ENCODE data around the gene TAOK2.
A peak's percentile ranks its signal among the peaks of the same experiment; 100 is the strongest.

TAOK2 gene

DNA sequence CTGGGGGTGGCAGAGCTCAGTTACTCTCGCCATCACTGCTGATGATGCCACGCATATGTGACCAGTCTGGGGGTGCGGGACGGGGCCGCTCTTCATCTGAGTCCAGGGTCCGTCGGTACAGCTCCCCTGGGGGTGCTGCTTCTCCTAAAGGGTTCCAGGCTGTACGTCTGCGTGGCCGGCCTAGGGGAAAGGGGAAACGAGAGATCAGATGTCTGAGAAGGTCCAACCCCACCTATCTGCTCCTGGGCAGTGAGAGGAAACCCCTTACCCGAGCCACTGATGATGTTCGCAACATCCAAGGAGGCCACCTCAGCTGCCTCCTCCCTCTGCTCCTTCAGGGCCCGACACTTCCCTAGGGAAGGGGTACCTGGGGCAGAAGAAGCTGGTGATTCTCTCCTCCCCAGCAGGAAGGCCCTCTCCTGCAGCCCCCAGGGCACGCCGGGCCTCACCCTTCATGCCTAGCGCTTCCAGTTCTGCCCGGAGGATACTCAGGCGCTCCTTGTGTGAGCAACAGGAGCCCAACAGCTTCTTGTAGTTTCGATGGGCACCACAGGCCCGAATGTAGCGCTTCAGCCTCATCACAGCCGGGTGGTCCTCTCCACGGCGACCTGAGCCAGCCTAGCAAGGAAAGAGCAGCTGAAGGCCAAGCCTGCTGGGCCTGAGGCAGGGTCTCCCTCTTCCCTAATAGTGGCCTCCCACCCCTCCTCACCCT is 19.7 kb downstream of the TAOK2 start:
- H3K27me3 ChIP-seq (ENCODE audit: insufficient read depth, low read depth, severe bottlenecking), result no peaks in the 10 kb centered on the region
- TF ChIP-seq, protein P1, sequence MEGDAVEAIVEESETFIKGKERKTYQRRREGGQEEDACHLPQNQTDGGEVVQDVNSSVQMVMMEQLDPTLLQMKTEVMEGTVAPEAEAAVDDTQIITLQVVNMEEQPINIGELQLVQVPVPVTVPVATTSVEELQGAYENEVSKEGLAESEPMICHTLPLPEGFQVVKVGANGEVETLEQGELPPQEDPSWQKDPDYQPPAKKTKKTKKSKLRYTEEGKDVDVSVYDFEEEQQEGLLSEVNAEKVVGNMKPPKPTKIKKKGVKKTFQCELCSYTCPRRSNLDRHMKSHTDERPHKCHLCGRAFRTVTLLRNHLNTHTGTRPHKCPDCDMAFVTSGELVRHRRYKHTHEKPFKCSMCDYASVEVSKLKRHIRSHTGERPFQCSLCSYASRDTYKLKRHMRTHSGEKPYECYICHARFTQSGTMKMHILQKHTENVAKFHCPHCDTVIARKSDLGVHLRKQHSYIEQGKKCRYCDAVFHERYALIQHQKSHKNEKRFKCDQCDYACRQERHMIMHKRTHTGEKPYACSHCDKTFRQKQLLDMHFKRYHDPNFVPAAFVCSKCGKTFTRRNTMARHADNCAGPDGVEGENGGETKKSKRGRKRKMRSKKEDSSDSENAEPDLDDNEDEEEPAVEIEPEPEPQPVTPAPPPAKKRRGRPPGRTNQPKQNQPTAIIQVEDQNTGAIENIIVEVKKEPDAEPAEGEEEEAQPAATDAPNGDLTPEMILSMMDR (IDR thresholded peaks at IDR 0.05; ENCODE audit: low read depth, low read length), result no peak
- H3K9me3 ChIP-seq (ENCODE audit: severe bottlenecking), result no peaks in the 10 kb centered on the region
- H3K27ac ChIP-seq, result no peak overlapping the region
- H3K4me3 ChIP-seq (ENCODE audit: low read depth, low read length), result no peak overlapping the region
- DNase-seq, result no peak
- peaks cover 74% of the 10 kb centered on the region for H3K36me3 ChIP-seq

DNA sequence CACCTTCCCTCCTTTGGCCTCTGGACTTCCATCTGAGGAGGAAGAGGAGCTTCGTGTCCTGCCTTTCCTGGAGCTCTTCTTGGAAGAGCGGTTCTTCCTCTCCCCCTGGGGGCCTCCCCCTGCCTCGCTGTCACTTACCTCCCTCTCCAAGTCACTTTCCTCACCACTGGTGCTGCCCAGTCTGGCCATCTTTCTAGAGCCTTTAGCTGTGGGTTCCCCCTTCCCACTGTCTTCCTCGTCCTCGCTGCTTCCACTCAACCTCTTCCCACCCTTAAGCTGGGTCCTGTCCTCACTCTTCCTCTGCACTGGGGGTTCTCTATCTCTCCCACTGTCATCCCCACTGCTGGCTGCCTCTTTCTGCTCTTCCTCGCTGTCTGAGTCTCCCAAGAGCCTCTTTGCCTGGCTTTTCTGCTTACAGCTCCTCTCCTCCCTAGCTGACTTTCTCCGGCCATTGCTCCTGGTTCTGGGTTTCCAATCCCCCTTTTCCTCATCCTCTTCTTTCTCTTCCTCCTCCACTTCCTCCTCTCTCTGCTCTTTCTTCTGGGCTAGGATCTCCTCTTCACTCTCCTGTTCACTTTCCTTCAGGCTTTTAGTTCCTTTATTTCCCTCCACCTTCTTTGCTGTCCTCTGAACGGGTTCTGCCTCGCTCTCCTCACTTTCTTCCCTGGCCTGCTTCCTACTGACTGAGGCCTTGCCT is 20.4 kb downstream of the TAOK2 start:
- Histone ChIP-seq H3K9me3 (ENCODE audit: severe bottlenecking) (no peaks in the 10 kb centered on the region), H3K36me3 (peaks cover 72% of the 10 kb centered on the region), H3K27ac (no peak overlapping the region), H3K4me3 (ENCODE audit: low read depth, low read length) (no peak overlapping the region), H3K27me3 (ENCODE audit: insufficient read depth, low read depth, severe bottlenecking) (no peaks in the 10 kb centered on the region)
- DNase-seq, result no peak
- TF ChIP-seq, protein P1 (IDR thresholded peaks at IDR 0.05; ENCODE audit: low read depth, low read length), result no peak

DNA sequence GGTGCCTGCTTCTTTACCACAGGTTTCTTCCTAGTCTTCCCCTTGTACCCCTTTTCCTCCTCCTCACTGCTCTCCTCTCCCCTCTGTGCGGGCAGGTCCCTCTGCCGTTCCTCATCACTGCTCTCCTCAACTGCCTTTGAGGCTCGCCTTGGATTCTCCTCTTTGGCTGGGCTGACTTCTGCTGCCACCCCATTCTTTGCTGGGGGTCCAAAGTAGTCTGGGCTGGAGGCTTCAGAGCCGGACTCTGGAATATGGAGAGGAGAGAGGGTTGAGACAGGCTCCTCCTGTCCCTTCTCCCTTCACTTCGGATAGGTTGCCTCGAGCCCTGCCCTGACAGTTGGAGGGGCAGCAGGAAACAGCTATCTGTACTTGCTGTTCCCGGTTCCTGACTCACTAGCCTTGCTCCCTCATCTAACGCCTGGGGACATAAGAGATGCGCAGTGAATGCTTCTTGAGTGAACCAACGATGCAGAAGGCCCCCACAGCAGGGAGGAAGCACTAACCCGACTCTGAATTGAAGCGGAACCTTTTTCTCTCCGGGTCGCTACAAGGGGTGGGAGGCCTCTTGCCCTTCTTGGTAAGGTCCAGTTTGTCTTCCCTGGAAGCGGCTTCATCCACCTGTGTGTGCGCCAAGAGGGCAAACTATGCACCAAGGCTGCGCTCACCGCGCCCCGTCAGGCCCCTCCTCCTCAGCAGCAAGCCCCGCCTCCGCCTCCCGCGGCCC is 21.1 kb downstream of the TAOK2 start:
- peak overlapping the region; percentile 77 for H3K4me3 ChIP-seq (ENCODE audit: low read depth, low read length)
- no peaks in the 10 kb centered on the region for H3K9me3 ChIP-seq (ENCODE audit: severe bottlenecking)
- no peaks in the 10 kb centered on the region for H3K27me3 ChIP-seq (ENCODE audit: insufficient read depth, low read depth, severe bottlenecking)
- H3K36me3 ChIP-seq, result peaks cover 70% of the 10 kb centered on the region
- peak overlapping the region; percentile 100 for H3K27ac ChIP-seq
- DNase-seq, result peak; percentile 81
- TF ChIP-seq, protein P1 (IDR thresholded peaks at IDR 0.05; ENCODE audit: low read depth, low read length), result no peak

DNA sequence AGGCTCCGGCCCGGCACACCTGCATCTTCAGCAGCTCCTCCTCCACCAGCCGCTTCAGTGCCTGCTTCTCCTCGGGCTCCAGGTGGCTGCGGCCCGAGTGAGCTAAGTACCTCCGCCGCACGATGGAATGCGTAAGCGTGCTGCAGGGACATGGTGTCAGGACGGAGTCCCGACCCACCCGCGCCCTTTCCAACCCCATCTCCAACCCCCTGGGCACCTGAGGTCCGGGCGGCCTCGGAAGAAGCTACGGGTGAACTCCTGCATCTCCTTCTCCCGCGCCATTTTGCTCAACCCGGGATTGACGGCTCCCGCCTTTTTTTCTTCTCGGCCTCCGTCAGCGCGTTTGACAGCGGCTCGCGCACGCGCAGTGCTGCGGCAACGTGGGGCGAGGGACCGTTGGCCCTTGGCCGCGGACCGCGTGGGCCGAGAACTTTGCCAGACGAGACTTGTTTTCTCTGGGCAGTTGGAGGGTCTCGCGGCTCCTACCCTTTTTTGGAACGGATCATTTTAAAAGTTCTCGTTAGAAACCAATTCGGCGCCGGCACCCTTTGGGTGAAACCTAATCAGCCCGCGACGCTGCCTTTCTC is 21.7 kb downstream of the TAOK2 start, which contains the start of gene HIRIP3:
Gene HIRIP3, minus strand, starts transcription at position 294 of the 587 bp plus-strand sequence. Its CDS starts 12 bp downstream, at position 282.
- no peaks in the 10 kb centered on the region for H3K27me3 ChIP-seq (ENCODE audit: insufficient read depth, low read depth, severe bottlenecking)
- peak within 1 kb of the TSS; percentile 100 for H3K27ac ChIP-seq
- no peaks in the 10 kb centered on the region for H3K9me3 ChIP-seq (ENCODE audit: severe bottlenecking)
- H3K36me3 ChIP-seq, result peaks cover 63% of the 10 kb centered on the region
- peak within 1 kb of the TSS; percentile 77 for H3K4me3 ChIP-seq (ENCODE audit: low read depth, low read length)
- TF ChIP-seq, protein P1 (IDR thresholded peaks at IDR 0.05; ENCODE audit: low read depth, low read length), result no peak
- DNase-seq, result peak; percentile 89

DNA sequence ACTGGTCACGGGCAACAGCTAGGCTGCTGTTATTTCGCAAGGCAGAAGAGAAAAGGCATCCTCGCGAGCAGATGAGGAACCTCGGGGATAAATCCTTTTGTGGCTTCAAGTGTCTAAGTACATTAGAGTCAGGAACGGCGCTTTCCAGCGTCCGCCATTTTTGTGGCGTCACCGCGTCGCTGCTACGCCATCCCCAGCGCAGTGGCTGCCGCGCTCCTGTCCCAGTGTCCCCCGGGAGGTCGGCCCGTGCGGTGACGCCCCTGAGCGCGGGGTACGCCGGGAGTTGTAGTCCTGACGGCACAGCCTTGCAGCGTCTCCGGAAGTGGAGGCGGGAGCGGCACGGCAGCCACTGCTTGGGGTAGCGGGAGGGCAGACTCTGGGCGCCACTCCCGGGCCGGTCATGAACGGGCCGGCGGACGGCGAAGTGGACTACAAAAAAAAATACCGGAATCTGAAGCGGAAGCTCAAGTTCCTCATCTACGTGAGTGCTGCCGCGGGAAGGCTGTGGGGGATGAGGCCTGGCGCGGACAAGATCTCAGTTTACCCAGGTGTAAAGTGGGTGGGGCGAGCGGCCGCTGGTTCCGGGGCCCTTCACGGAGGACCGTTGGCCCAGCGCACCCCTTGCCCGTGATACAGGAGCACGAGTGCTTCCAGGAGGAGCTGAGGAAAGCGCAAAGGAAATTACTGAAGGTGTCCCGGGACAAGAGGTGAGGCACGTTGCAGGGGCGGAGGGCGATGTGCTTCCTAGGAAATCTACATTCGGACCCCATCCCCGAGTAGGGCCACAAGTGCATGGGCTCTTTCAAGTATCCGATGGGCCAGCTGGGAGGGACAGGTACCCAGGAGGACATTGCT is 22.5 kb downstream of the TAOK2 start, which contains the start of gene INO80E:
Gene INO80E, plus strand, starts transcription at position 331 of the 855 bp plus-strand sequence. Its CDS starts 70 bp downstream, at position 401.
- TF ChIP-seq, protein P1 (IDR thresholded peaks at IDR 0.05; ENCODE audit: low read depth, low read length), result no peak
- Histone ChIP-seq H3K36me3 (peaks cover 56% of the 10 kb centered on the region), H3K27ac (peak within 1 kb of the TSS; percentile 100), H3K4me3 (ENCODE audit: low read depth, low read length) (peak within 1 kb of the TSS; percentile 77), H3K27me3 (ENCODE audit: insufficient read depth, low read depth, severe bottlenecking) (no peaks in the 10 kb centered on the region), H3K9me3 (ENCODE audit: severe bottlenecking) (no peaks in the 10 kb centered on the region)
- peak; percentile 99 for DNase-seq
